ENCODE data around the gene IKBKE. TPM values are rescaled to one million over a fixed set of nuclear protein-coding genes. Genes with fewer than 3 reads are reported as not detected.

Gene IKBKE

DNA sequence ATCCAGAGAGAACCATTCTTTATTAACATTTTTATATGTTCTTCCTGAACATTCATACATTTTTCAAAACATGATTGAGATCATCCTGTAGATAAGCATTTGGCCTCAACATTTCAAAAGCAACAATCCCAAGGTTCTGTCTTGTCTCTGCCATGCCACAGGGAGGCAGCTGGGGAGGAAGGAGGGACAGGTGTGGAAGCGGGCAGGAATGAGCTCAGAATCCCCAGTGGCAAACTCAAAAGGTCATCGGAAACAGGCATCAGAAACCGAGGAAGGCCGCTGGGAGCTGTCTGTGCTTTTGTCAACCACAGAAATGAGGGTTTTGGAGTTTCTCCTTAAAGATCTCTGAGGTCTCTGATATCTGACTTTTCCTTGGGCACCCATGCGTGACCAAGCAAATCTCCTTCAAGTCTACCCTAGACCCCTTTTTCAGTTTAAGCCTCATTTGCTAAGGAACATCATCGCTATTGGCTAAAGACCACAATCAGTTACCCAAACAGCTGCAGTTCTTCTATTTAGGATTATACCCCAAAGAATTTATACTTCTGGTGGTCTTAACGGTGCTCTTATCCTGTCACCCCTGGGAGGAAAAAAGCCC is 71.1 kb downstream of the IKBKE start:
- H3K14ac ChIP-seq (ENCODE audit: low read length), result no peak overlapping the region
- no peak overlapping the region for H2AFZ ChIP-seq (ENCODE audit: low read length)
- no peaks in the 10 kb centered on the region for H3K79me1 ChIP-seq (ENCODE audit: low read depth, low read length)
- DNase-seq (ENCODE audit: low spot score), result no peak
- no peak overlapping the region for H3K9ac ChIP-seq (ENCODE audit: low read depth, low read length, poor library complexity)
- no peak overlapping the region for H3K4ac ChIP-seq (ENCODE audit: low read length)
- no peak overlapping the region for H3K4me3 ChIP-seq (ENCODE audit: low read length in 2 of 2)
- no peaks in the 10 kb centered on the region for H3K36me3 ChIP-seq (replicated peaks in 1 of 2; ENCODE audit: control insufficient read depth in 2 of 2, insufficient read depth in 2 of 2, low read length in 2 of 2)
- no peak overlapping the region for H2AK5ac ChIP-seq (ENCODE audit: low read depth, low read length)
- H4K8ac ChIP-seq (ENCODE audit: low read depth, low read length), result no peak overlapping the region
- H3K27me3 ChIP-seq (ENCODE audit: control insufficient read depth in 3 of 3, insufficient read depth in 3 of 3, low read depth in 1 of 3, low read length in 3 of 3), result peaks cover 0 to 23% (median 0%) of the 10 kb centered on the region in 3 experiments
- H3K4me2 ChIP-seq (ENCODE audit: insufficient read depth, low read length, poor library complexity, severe bottlenecking), result no peak overlapping the region
- no peak overlapping the region for H2BK120ac ChIP-seq (ENCODE audit: low read depth, low read length)
- no peak overlapping the region for H2BK15ac ChIP-seq (ENCODE audit: low read length)
- WGBS, 2 donors (ENCODE audit: extremely low coverage in 2 of 2, insufficient read length in 2 of 2, insufficient replicate concordance in 1 of 2), result no CpG with 5 or more reads among the region's 7 CpGs
- H2BK12ac ChIP-seq (ENCODE audit: low read length), result no peak overlapping the region
- no peak overlapping the region for H4K91ac ChIP-seq (ENCODE audit: low read depth, low read length, poor library complexity)
- peaks cover 0 to 3% of the 10 kb centered on the region in 2 donors for H3K9me3 ChIP-seq (replicated peaks in 1 of 2; ENCODE audit: control insufficient read depth in 2 of 2, insufficient read depth in 1 of 2, low read depth in 1 of 2, low read length in 2 of 2)
- H3K27ac ChIP-seq (replicated peaks; ENCODE audit: low read length), result no peak overlapping the region
- peaks cover 5 to 6% of the 10 kb centered on the region in 2 donors for H3K4me1 ChIP-seq (ENCODE audit: control insufficient read depth in 2 of 2, insufficient read depth in 1 of 2, low read depth in 1 of 2, low read length in 2 of 2)
- no peak overlapping the region for H2BK5ac ChIP-seq (ENCODE audit: low read length)
- no peak overlapping the region for H3K18ac ChIP-seq (ENCODE audit: low read length)
- no peak overlapping the region for H3K23ac ChIP-seq (ENCODE audit: low read depth, low read length, poor library complexity)

DNA sequence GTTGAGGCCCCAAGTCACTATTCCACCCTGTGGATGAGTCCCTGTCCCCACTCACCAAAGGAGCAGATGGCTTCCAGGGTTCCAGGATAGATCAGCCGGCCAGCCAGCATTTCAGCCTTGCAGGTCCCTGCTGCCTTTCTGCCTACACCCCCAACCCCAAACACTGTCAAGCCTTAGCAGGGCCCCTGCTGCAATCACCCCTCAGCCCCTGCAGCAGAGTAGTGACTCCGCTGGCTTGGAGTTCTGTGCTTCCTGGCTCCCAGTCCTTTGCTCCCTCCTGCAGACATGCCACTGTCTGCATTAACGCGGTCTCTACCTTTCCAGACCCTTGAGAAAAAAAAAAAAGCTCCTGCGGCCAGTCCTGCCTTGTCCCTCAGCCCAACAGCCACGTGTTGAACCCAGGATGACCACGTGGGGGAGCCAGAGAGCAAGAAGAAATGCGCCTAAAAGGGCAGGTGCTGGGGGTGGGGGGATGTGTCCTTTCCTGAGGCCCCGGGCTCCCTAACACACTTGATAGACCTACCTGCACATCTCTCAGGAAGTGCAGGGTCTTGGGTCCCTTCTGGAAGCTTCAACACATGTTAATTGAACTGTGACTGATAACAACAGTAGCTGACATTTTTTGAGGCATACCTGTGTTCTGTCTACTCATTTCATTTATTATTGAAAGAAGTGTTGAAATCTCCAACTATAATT is 74.4 kb downstream of the IKBKE start:
- Histone ChIP-seq H3K4ac (ENCODE audit: low read length) (no peak overlapping the region), H4K8ac (ENCODE audit: low read depth, low read length) (no peak overlapping the region), H2BK12ac (ENCODE audit: low read length) (no peak overlapping the region), H4K91ac (ENCODE audit: low read depth, low read length, poor library complexity) (no peak overlapping the region), H2AK5ac (ENCODE audit: low read depth, low read length) (no peak overlapping the region), H3K4me1 (ENCODE audit: control insufficient read depth in 2 of 2, insufficient read depth in 1 of 2, low read depth in 1 of 2, low read length in 2 of 2) (peaks cover 5 to 6% of the 10 kb centered on the region in 2 donors), H3K27ac (replicated peaks; ENCODE audit: low read length) (no peak overlapping the region), H3K36me3 (replicated peaks in 1 of 2; ENCODE audit: control insufficient read depth in 2 of 2, insufficient read depth in 2 of 2, low read length in 2 of 2) (no peaks in the 10 kb centered on the region), H3K9me3 (replicated peaks in 1 of 2; ENCODE audit: control insufficient read depth in 2 of 2, insufficient read depth in 1 of 2, low read depth in 1 of 2, low read length in 2 of 2) (peaks cover 0 to 3% of the 10 kb centered on the region in 2 donors), H3K18ac (ENCODE audit: low read length) (no peak overlapping the region), H2BK120ac (ENCODE audit: low read depth, low read length) (no peak overlapping the region), H2BK5ac (ENCODE audit: low read length) (no peak overlapping the region), H3K79me1 (ENCODE audit: low read depth, low read length) (no peaks in the 10 kb centered on the region), H3K27me3 (ENCODE audit: control insufficient read depth in 3 of 3, insufficient read depth in 3 of 3, low read depth in 1 of 3, low read length in 3 of 3) (peaks cover 0 to 15% (median 0%) of the 10 kb centered on the region in 3 experiments), H3K9ac (ENCODE audit: low read depth, low read length, poor library complexity) (no peak overlapping the region), H2BK15ac (ENCODE audit: low read length) (no peak overlapping the region), H3K4me3 (ENCODE audit: low read length in 2 of 2) (no peak overlapping the region), H3K14ac (ENCODE audit: low read length) (no peak overlapping the region), H2AFZ (ENCODE audit: low read length) (peak overlapping the region; percentile 49), H3K23ac (ENCODE audit: low read depth, low read length, poor library complexity) (no peak overlapping the region), H3K4me2 (ENCODE audit: insufficient read depth, low read length, poor library complexity, severe bottlenecking) (no peak overlapping the region)
- peak; percentile 80 for DNase-seq (ENCODE audit: low spot score)
- no CpG with 5 or more reads among the region's 9 CpGs for WGBS, 2 donors (ENCODE audit: extremely low coverage in 2 of 2, insufficient read length in 2 of 2, insufficient replicate concordance in 1 of 2)

DNA sequence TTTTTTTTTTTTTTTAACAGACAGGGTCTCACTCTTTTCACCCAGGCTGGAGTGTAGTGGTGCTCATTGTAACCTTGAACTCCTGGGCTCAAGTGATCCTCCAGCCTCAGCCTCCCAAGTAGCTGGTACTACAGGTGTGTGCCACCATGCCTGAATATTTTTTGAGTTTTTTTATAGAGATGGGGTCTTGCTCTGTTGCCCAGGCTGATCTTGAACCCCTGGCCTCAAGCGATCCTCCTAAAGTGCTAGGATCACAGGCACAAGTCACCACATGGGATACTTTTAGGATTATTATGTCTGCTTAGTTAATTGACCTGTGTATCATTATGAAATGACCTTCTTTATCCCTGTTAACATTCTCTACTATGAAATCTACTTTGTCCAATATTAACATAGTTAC is 75.1 kb downstream of the IKBKE start:
- Histone ChIP-seq H3K4ac (ENCODE audit: low read length) (no peak overlapping the region), H4K91ac (ENCODE audit: low read depth, low read length, poor library complexity) (no peak overlapping the region), H3K27me3 (ENCODE audit: control insufficient read depth in 3 of 3, insufficient read depth in 3 of 3, low read depth in 1 of 3, low read length in 3 of 3) (peaks cover 0 to 21% (median 0%) of the 10 kb centered on the region in 3 experiments), H2BK120ac (ENCODE audit: low read depth, low read length) (no peak overlapping the region), H3K27ac (replicated peaks; ENCODE audit: low read length) (no peak overlapping the region), H2BK12ac (ENCODE audit: low read length) (no peak overlapping the region), H2BK5ac (ENCODE audit: low read length) (no peak overlapping the region), H3K9me3 (replicated peaks in 1 of 2; ENCODE audit: control insufficient read depth in 2 of 2, insufficient read depth in 1 of 2, low read depth in 1 of 2, low read length in 2 of 2) (peaks cover 0 to 3% of the 10 kb centered on the region in 2 donors), H2BK15ac (ENCODE audit: low read length) (no peak overlapping the region), H2AFZ (ENCODE audit: low read length) (no peak overlapping the region), H3K4me3 (ENCODE audit: low read length in 2 of 2) (no peak overlapping the region), H3K4me1 (ENCODE audit: control insufficient read depth in 2 of 2, insufficient read depth in 1 of 2, low read depth in 1 of 2, low read length in 2 of 2) (peaks cover 2 to 4% of the 10 kb centered on the region in 2 donors), H3K36me3 (replicated peaks in 1 of 2; ENCODE audit: control insufficient read depth in 2 of 2, insufficient read depth in 2 of 2, low read length in 2 of 2) (no peaks in the 10 kb centered on the region), H3K4me2 (ENCODE audit: insufficient read depth, low read length, poor library complexity, severe bottlenecking) (no peak overlapping the region), H3K23ac (ENCODE audit: low read depth, low read length, poor library complexity) (no peak overlapping the region), H3K9ac (ENCODE audit: low read depth, low read length, poor library complexity) (no peak overlapping the region), H3K79me1 (ENCODE audit: low read depth, low read length) (no peaks in the 10 kb centered on the region), H4K8ac (ENCODE audit: low read depth, low read length) (no peak overlapping the region), H2AK5ac (ENCODE audit: low read depth, low read length) (no peak overlapping the region), H3K14ac (ENCODE audit: low read length) (no peak overlapping the region), H3K18ac (ENCODE audit: low read length) (no peak overlapping the region)
- no CpG with 5 or more reads among the region's 1 CpG for WGBS, 2 donors (ENCODE audit: extremely low coverage in 2 of 2, insufficient read length in 2 of 2, insufficient replicate concordance in 1 of 2)
- no peak for DNase-seq (ENCODE audit: low spot score)

Small RNAs within 50 kb of the gene (small RNA-seq; reads per million reads assigned to genes)
- gene MIR6769B (ENCODE audit: insufficient read depth), result not detected

Data from neuronal stem cell (in vitro differentiated cells).